Measurements from ENCODE around the gene IFITM2. TPM values are rescaled to one million over a fixed set of nuclear protein-coding genes. Genes with fewer than 3 reads are reported as not detected.
"Not testable (repeated sequence)": the region's sequence is repeated elsewhere in the genome, so short reads cannot be mapped to it uniquely, and the experiment has no call there.

IFITM2 gene
- total and polyA plus RNA-seq, 10 donors = 507 to 1,635 (median 979) TPM

DNA sequence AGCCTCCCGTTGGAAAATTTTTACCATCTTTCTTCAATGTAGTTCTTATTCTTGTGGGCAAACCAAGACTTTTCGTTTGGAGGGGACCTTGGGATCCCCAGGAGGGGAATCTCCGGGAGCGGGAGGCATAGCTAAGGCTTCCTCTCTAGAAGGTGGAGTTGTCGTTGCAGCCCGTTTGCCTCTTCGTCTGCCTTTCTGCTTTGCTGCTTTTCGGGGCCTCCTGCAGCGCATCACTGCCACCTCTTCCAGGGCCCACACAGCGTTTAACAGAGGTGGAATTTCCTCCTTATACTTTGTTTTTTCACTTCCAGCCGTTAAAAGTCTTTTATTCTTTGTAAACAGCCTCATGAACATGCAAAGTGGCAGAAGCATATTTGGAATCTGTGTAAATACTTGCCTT, 16.5 kb downstream of the IFITM2 start:
- peak overlapping the region; percentile 13 to 99 (median 97) for H3K27ac ChIP-seq
- H3K4me1 ChIP-seq = peaks cover 29 to 85% (median 59%) of the 10 kb centered on the region in 6 donors
- DNase-seq = peak; percentile 53

GRCh38 chr11:324593-325517, 17.2 kb downstream of the IFITM2 start:
- Histone ChIP-seq H3K27ac (peak overlapping the region; percentile 48 to 99 (median 97)), H3K4me1 (peaks cover 32 to 86% (median 63%) of the 10 kb centered on the region in 6 donors)
- peak; percentile 69 for DNase-seq
- WGBS, 5 donors = 65 to 75% (median 71%) methylated on average over 26 to 28 of the region's 34 CpGs
- H3K27me3 ChIP-seq (replicated peaks in 1 of 7); H3K4me3 ChIP-seq; intact Hi-C loops (cut with DNase I; ENCODE audit: low total_unique reads); H3K9me3 ChIP-seq; H3K36me3 ChIP-seq: not testable (repeated sequence)

More for the DNA sequence above, 16.5 kb downstream of the IFITM2 start:
- 64 to 77% (median 70%) methylated on average over 11 of the region's 11 CpGs for WGBS, 5 donors
- Histone ChIP-seq H3K9me3 (no peaks in the 10 kb centered on the region), H3K27me3 (replicated peaks in 1 of 7) (no peaks in the 10 kb centered on the region), H3K4me3 (no peak overlapping the region), H3K36me3 (no peaks in the 10 kb centered on the region)
- no peak for TF ChIP-seq POLR2A (IDR thresholded peaks at IDR 0.05)
- no peak for TF ChIP-seq POLR2AphosphoS5 (IDR thresholded peaks at IDR 0.05)
- TF ChIP-seq, protein P1, sequence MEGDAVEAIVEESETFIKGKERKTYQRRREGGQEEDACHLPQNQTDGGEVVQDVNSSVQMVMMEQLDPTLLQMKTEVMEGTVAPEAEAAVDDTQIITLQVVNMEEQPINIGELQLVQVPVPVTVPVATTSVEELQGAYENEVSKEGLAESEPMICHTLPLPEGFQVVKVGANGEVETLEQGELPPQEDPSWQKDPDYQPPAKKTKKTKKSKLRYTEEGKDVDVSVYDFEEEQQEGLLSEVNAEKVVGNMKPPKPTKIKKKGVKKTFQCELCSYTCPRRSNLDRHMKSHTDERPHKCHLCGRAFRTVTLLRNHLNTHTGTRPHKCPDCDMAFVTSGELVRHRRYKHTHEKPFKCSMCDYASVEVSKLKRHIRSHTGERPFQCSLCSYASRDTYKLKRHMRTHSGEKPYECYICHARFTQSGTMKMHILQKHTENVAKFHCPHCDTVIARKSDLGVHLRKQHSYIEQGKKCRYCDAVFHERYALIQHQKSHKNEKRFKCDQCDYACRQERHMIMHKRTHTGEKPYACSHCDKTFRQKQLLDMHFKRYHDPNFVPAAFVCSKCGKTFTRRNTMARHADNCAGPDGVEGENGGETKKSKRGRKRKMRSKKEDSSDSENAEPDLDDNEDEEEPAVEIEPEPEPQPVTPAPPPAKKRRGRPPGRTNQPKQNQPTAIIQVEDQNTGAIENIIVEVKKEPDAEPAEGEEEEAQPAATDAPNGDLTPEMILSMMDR (IDR thresholded peaks at IDR 0.05 in 8 of 11, conservative IDR thresholded peaks at IDR 0.05 in 3 of 11) = no peak
- intact Hi-C loops (cut with DNase I; ENCODE audit: low total_unique reads) = no loop called here

GRCh38 chr11:325796-326591, 18.4 kb downstream of the IFITM2 start:
- intact Hi-C loops (cut with DNase I; ENCODE audit: low total_unique reads) = no loop called here
- Histone ChIP-seq H3K4me3 (peak overlapping the region in 4 of 8 donors; percentile 8 to 53 (median 25)), H3K36me3 (peaks cover 0 to 10% (median 0%) of the 10 kb centered on the region in 6 donors), H3K4me1 (peaks cover 40 to 87% (median 68%) of the 10 kb centered on the region in 6 donors), H3K9me3 (no peaks in the 10 kb centered on the region), H3K27me3 (replicated peaks in 1 of 7) (no peaks in the 10 kb centered on the region), H3K27ac (peak overlapping the region; percentile 94 to 99 (median 97))
- 66 to 81% (median 77%) methylated on average over 30 of the region's 30 CpGs for WGBS, 5 donors
- TF ChIP-seq, protein P1 (IDR thresholded peaks at IDR 0.05 in 8 of 11, conservative IDR thresholded peaks at IDR 0.05 in 3 of 11) = no peak
- TF ChIP-seq POLR2A (IDR thresholded peaks at IDR 0.05) (no peak), POLR2AphosphoS5 (IDR thresholded peaks at IDR 0.05) (no peak)
- DNase-seq = peak; percentile 86

DNA sequence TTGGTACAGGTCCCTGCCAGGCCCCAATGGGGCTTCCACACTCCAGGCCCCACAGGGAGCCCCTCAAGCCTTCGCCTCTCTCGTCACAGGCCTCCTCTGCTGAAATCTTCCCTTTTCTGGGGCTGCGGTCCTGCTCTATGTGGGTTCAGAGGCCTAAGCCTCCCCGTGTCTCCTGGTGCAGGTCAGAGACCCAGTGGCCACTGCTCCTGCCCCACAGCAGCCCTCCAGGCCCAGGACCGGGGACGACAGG, 18.9 kb downstream of the IFITM2 start:
- Histone ChIP-seq H3K4me1 (peaks cover 41 to 91% (median 73%) of the 10 kb centered on the region in 6 donors), H3K27ac (peak overlapping the region; percentile 94 to 99 (median 97)), H3K36me3 (peaks cover 0 to 15% (median 0%) of the 10 kb centered on the region in 6 donors), H3K4me3 (peak overlapping the region in 4 of 8 donors; percentile 8 to 53 (median 25)), H3K9me3 (no peaks in the 10 kb centered on the region), H3K27me3 (replicated peaks in 1 of 7) (no peaks in the 10 kb centered on the region)
- no peak for DNase-seq
- intact Hi-C loops (cut with DNase I; ENCODE audit: low total_unique reads) = no loop called here
- 29 to 50% (median 34%) methylated on average over 6 of the region's 6 CpGs for WGBS, 5 donors
- TF ChIP-seq, protein P1 (IDR thresholded peaks at IDR 0.05 in 8 of 11, conservative IDR thresholded peaks at IDR 0.05 in 3 of 11) = no peak
- TF ChIP-seq POLR2A (IDR thresholded peaks at IDR 0.05) = no peak
- TF ChIP-seq POLR2AphosphoS5 (IDR thresholded peaks at IDR 0.05) = no peak

Data from spleen (tissue), 11 donors.